Measurements from ENCODE around the gene KRT12. TPM values are rescaled to one million over a fixed set of nuclear protein-coding genes. Genes with fewer than 3 reads are reported as not detected.

Gene KRT12
- total and polyA plus RNA-seq, 2 of the 4 experiments (the other 2 are of a cell fraction) = not detected

- Histone ChIP-seq H3K4me1 (ENCODE audit: control insufficient read depth, insufficient read depth, low read length) (peaks cover 10% of the 10 kb centered on the region; the same call in 1 of the 2 replicates), H3K18ac (ENCODE audit: low read depth, low read length) (no peak within 1 kb of the TSS; the same call in 1 of the 2 replicates), H3K23ac (ENCODE audit: low read depth, low read length) (no peak within 1 kb of the TSS), H2AK5ac (ENCODE audit: low read depth, low read length) (no peak within 1 kb of the TSS; the same call in 1 of the 2 replicates), H3K9me1 (ENCODE audit: insufficient read depth, low read length) (peaks cover 3% of the 10 kb centered on the region), H2AFZ (replicated peaks; ENCODE audit: low read length, poor library complexity) (no peak within 1 kb of the TSS), H2BK15ac (ENCODE audit: low read depth, low read length) (no peak within 1 kb of the TSS), H4K8ac (ENCODE audit: low read depth in 2 of 2, low read length in 2 of 2) (0 out of 4 replicates have a peak within 1 kb of the TSS, but pooled peaks of 1 of the 2 experiments have one; percentile 31), H3K56ac (ENCODE audit: extremely low read depth, insufficient read depth, low read length) (no peak within 1 kb of the TSS), H3K14ac (replicated peaks; ENCODE audit: low read depth, low read length) (0 out of 2 replicates have a peak within 1 kb of the TSS, but pooled peaks have one; percentile 20), H3K9me3 (ENCODE audit: control insufficient read depth, insufficient read depth, low read length) (no peaks in the 10 kb centered on the region), H4K5ac (ENCODE audit: low read depth, low read length) (no peak within 1 kb of the TSS; the same call in 1 of the 2 replicates), H3K4ac (ENCODE audit: low read depth, low read length) (no peak within 1 kb of the TSS; the same call in 1 of the 2 replicates), H3K27ac (ENCODE audit: insufficient read depth, low read length) (no peak within 1 kb of the TSS), H2BK20ac (ENCODE audit: low read depth, low read length) (no peak within 1 kb of the TSS), H3K27me3 (ENCODE audit: control insufficient read depth, insufficient read depth, low read length) (no peaks in the 10 kb centered on the region), H3K4me3 (ENCODE audit: insufficient read depth, low read depth, low read length) (no peak within 1 kb of the TSS), H2AK9ac (replicated peaks; ENCODE audit: low read depth, low read length, poor library complexity) (no peak within 1 kb of the TSS), H4K91ac (ENCODE audit: insufficient read depth, low read depth, low read length) (no peak within 1 kb of the TSS), H3K79me1 (ENCODE audit: low read depth in 1 of 2, low read length in 2 of 2) (peaks cover 38 to 45% of the 10 kb centered on the region in 2 experiments), H3K9ac (ENCODE audit: low read depth, low read length) (no peak within 1 kb of the TSS), H2BK120ac (ENCODE audit: low read depth, low read length) (no peak within 1 kb of the TSS), H3K4me2 (ENCODE audit: low read depth, low read length) (peak within 1 kb of the TSS; percentile 18; the same call in 1 of the 2 replicates), H4K20me1 (ENCODE audit: insufficient read depth, low read length) (no peaks in the 10 kb centered on the region), H3K36me3 (ENCODE audit: control insufficient read depth, insufficient read depth, low read length) (peaks cover 4% of the 10 kb centered on the region), H2BK5ac (ENCODE audit: low read depth, low read length, poor library complexity, severe bottlenecking) (peak within 1 kb of the TSS; percentile 46)
- in situ Hi-C loops (cut with MboI; ENCODE audit: low sequenced_read_pairs) = no loop called here
- WGBS, 2 experiments (ENCODE audit: extremely low coverage in 2 of 2, insufficient read length in 1 of 2) = 100% methylated on average over 1 of the region's 7 CpGs; no CpG with 5 or more reads in 1 of the 2 experiments
- POLR2A ChIA-PET (ENCODE audit: unreplicated experiment) = no interaction called here
- CTCF ChIA-PET = no interaction called here
- TF ChIP-seq FOS (IDR thresholded peaks at IDR 0.05; ENCODE audit: low read depth, low read length) (no peak), MAFK (IDR thresholded peaks at IDR 0.05; ENCODE audit: low read depth, low read length) (peak; percentile 41; the same call in 1 of the 2 replicates)
- TF ChIP-seq, protein P1, sequence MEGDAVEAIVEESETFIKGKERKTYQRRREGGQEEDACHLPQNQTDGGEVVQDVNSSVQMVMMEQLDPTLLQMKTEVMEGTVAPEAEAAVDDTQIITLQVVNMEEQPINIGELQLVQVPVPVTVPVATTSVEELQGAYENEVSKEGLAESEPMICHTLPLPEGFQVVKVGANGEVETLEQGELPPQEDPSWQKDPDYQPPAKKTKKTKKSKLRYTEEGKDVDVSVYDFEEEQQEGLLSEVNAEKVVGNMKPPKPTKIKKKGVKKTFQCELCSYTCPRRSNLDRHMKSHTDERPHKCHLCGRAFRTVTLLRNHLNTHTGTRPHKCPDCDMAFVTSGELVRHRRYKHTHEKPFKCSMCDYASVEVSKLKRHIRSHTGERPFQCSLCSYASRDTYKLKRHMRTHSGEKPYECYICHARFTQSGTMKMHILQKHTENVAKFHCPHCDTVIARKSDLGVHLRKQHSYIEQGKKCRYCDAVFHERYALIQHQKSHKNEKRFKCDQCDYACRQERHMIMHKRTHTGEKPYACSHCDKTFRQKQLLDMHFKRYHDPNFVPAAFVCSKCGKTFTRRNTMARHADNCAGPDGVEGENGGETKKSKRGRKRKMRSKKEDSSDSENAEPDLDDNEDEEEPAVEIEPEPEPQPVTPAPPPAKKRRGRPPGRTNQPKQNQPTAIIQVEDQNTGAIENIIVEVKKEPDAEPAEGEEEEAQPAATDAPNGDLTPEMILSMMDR (conservative IDR thresholded peaks at IDR 0.05; ENCODE audit: low read depth, low read length) = no peak
- ATAC-seq (ENCODE audit: low read depth) (no peak), DNase-seq (no peak)
- dilution Hi-C loops (cut with HindIII; ENCODE audit: low sequenced_read_pairs, unreplicated experiment) = no loop called here
- BruUV-seq (replicated peaks) = no TSS peak
- intact Hi-C loops (cut with micrococcal nuclease) = no loop called here
Measured at GRCh38 chr17:40822132-40822812, 44.8 kb downstream of the KRT12 start, which contains the start of gene KRT10. KRT10 (minus strand) TSS chr17:40822614; CDS start chr17:40822585, 29 bp downstream.

All from IMR-90 (cell line).